ENCODE data around the gene SEL1L3.

DNA sequence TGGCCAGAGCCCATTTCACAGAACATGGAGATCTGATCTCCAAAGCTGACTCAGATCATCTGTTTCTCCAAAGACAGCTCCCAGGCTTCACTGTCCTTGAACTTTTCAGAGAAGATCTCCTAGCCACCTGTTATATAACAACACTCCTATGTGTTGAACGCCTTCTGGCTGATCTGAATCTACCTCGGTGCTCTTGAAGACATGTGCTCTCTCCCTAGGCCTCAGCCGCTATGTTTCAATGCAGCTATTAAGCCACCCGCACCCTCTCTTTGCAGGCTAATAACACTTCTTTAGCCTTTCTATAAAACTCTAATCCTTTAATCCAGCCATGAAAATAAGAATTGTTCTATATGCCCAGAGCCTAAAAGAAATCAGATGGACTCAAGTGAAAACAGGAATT lies 34.9 kb downstream of the SEL1L3 start:
- TF ChIP-seq CTCF (IDR thresholded peaks at IDR 0.05), result no peak
- TF ChIP-seq POLR2AphosphoS5 (IDR thresholded peaks at IDR 0.05), result no peak
- TF ChIP-seq EP300 (IDR thresholded peaks at IDR 0.05), result no peak

Measured in sigmoid colon (tissue), 4 donors.